ENCODE results near the gene IFNK.

Gene IFNK

GRCh38 chr9:27573634-27574590 lies 49.8 kb downstream of the IFNK start:
- DNase-seq (ENCODE audit: low read depth in 2 of 2), result peak; percentile 99 to 100
- TF ChIP-seq CTCF (IDR thresholded peaks at IDR 0.05; ENCODE audit: low read depth, low read length), result no peak

More at GRCh38 chr9:27573634-27574590, 49.8 kb downstream of the IFNK start:
- peak overlapping the region; percentile 69 to 70 for H3K4me3 ChIP-seq (replicated peaks in 1 of 2; ENCODE audit: low read depth in 2 of 2, low read length in 2 of 2)

Measured in cardiac fibroblast (primary cell).